Measurements from ENCODE around the gene AVEN.

GRCh38 chr15:34025252-34025651 is 13.8 kb downstream of the AVEN start:
- TF ChIP-seq CTCF (conservative IDR thresholded peaks at IDR 0.05 in 1 of 2, IDR thresholded peaks at IDR 0.05 in 1 of 2; ENCODE audit: extremely low read depth in 1 of 2, insufficient read depth in 1 of 2, low read depth in 1 of 2, low read length in 2 of 2), result no peak
- no peak for TF ChIP-seq EZH2 (IDR thresholded peaks at IDR 0.05; ENCODE audit: borderline replicate concordance, low read length)
